HG02588 (cell line): ENCODE results near the gene ZYX.
A peak's percentile ranks its signal among the peaks of the same experiment; 100 is the strongest.
"Not testable (repeated sequence)": the region's sequence is repeated elsewhere in the genome, so short reads cannot be mapped to it uniquely, and the experiment has no call there.

Experiments used
- ATAC-seq: cut with Tn5 transposase; IDR thresholded peaks from one replicate; pipeline ENCODE4 v1.9.1; 2021; ENCODE audit warnings: mild to moderate bottlenecking, moderate library complexity; ENCODE audit not compliant: unreplicated experiment

ZYX gene

GRCh38 chr7:143416565-143417149 is 35.5 kb downstream of the ZYX start:
- ATAC-seq, result no peak

- no peak for ATAC-seq
These were observed 36.7 kb downstream of the ZYX start for GRCh38 chr7:143417734-143418383.

DNA sequence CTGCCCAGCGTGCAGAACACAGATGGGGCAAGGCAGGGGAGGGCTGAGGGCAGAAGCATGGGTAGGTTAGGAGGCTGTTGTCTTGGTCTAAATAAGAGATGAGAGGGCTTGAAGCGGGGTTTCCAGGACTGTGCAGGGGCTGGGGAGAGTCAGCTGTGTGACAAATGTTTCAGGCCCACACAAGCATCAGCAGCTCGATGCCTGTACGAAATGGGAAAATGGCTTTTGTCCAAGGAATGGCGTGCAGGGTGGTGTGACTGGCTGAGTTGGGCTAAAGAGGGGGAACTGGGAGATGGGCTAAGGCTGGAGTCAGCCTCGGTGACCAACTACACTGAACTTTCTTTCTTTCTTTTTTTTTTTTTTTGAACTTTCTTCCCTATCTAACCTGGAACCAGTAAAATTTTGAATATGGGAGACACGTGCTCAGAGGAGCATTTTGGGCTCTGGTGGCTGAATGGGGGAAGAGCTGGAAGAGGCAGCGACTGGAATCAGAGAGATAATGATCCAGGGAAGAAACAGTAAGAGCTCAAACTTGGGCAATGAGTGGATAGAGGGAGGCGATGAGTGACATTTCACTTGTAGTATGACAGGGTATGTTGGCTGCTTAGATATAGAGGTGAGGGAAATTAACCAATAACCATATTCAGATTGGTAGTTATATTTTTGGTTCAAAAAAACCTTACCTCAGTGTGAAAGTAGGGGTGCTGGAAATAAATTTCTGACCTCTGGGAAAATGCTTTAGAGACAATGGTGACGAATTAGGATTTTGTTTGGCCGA is 37.7 kb downstream of the ZYX start:
- no peak for ATAC-seq

DNA sequence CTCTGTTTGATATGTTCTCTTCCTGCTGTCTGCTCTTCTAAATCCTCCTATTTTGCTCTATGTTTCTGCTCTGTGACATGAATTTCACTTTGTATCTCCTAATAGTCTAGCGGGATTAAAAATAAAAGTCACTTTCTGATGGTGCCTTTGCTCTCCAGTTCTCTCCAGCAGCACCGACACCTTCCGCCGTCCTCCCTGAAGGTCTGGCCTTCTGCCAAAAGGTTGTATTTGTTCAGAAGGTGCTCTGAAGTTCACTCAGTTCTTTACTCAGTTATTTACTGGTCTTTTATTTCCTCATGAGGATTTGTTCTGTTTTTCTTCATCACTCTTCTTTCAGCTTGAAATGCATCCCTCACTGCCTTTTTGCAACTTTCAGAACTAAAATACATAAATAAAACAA is 38.7 kb downstream of the ZYX start:
- no peak for ATAC-seq

DNA sequence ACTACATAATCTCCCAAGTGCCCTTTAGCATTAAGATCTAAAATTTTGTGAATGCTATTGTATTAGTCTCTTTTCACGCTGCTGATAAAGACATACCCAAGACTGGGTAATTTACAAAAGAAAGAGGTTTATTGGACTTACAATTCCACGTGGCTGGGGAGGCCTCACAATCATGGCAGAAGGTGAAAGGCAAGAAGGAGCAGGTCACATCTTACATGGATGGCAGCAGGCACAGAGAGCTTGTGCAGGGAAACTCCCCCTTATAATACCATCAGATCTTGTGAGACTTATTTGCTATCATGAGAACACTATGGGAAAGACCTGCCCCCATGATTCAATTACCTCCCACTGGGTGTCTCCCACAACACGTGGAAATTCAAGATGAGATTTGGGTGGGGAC is 39.5 kb downstream of the ZYX start:
- ATAC-seq, result not testable (repeated sequence)

GRCh38 chr7:143422033-143422432 is 40.9 kb downstream of the ZYX start:
- no peak for ATAC-seq

- not testable (repeated sequence) for ATAC-seq
These were observed 43.3 kb downstream of the ZYX start for GRCh38 chr7:143424476-143424875.

DNA sequence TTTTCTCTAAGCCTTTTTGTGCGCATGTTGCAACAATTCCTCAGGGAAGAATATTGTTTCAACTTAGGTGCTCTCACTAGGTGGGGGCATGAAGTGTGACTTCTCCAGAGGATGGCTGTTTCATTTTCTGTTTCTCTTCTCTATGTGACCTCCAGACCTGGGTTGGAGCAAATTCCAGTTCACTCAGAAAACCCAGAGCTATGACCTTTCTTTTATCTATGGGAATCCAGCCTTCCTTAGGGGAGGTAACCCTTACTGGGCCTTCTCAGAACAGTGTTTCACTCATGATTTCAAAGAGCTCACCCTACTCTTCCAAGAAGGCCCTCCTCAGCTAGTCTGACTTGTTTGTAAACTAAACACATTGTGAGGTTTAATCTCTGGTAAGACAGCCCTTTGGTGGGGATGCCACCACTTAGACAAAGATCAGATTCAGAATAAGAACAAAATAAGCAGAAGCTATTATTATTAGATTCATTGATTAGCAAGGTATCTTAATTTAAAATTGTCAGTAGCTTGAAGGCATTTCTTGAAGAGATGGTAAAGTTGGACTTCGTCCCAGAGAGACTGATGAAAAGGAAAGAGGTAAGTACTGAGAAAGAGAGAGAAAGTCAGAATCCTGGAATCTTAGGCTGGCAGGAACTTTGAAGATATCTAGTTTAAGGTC is 45.5 kb downstream of the ZYX start:
- no peak for ATAC-seq

DNA sequence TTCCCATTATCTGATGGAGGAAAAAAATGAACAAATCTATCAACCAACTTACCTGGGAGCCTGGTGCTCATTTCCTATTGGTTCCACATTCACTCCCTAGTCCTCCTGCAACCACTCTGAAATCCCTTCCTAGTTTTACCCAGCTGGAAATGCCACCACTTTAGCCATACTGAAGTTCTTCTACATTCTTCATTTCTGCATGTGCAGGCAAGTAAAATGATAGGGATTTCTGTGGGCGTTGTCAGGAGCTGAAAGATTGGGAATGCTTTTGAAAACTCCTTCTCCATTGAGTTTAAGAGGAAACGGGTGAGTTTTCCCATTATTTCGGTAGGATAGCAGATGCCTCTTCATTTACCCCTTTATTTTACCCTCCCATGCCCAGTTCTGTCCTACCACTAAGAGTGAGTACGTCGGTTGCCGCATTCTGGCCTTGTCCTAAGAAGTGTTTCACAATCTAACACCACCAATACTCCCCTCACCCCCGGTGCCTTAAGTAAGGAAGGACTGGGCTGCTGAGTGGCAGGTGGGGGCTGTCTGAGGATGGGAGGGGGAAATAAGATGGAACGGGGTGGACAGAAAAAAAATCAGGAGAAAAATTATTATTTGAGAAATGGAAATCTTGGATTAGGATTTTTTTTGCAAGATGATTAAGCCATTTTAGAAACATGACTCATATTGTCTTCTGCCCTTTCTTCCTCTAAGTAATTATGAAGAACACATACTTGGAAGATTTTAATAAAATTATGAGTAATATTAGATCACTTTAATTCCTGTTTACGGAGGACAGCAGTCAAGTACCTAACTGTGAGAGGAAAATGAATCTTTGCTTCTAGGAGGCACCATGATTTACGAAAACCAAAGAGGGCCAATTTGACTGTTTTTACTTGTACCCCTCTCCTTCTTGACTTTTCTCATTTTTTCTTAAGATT is 48.9 kb downstream of the ZYX start:
- no peak for ATAC-seq

GRCh38 chr7:143431109-143431508 is 50.0 kb downstream of the ZYX start:
- ATAC-seq, result no peak

- no peak for ATAC-seq
These were observed 52.6 kb downstream of the ZYX start for GRCh38 chr7:143433759-143434158.

DNA sequence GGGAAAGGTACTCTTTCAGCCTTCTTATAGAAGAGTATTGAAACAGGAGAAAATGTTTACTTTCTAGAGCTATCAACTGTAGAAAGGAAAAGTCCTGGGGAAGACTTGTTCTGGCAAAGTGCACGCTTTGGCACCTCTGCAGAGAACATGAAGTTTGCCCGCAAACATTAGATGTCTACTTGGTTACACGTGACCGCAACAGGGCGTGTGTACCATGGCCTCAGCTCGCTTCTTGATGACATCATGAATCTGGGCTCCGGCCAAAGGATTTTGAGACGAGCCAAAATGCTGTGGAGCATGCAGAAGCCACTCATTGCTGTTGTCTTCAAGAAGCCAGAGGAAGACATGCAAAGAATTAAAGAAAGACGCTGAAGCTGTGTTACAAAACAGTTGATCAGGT is 53.5 kb downstream of the ZYX start:
- ATAC-seq, result no peak

GRCh38 chr7:143435266-143435665 is 54.1 kb downstream of the ZYX start:
- ATAC-seq, result no peak

DNA sequence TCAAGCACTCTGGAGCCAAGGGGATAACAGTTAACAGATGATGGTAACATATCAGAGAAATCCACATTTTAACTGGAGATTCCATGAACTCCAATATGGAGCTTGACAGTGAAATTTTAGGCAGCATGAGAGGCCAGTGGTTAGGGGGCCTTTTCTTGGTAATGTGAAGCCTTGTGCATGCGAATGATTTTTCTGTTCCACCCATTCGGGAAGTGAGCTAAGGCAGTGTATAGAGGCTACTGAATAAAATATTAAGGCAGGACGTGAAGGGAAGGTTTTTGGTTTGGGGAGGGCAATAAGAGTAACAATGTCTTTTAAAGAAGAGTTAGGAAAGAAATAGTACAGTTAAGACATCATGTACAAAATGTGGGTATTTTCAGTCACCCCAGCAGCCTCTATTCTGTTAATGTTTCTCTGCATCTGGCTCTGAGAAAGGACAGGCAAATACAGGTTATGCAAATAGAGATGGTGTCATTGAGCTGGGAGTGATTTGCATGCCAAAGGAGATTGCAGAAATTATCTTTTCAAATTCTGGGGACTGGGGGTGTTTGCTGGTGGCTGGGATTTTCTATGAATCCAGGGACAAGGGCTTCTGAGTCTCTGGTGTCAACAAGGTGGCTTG is 55.3 kb downstream of the ZYX start:
- ATAC-seq, result peak; percentile 85

GRCh38 chr7:143437578-143437977 is 56.4 kb downstream of the ZYX start:
- peak; percentile 39 for ATAC-seq

- no peak for ATAC-seq
These were observed 58.7 kb downstream of the ZYX start for GRCh38 chr7:143439866-143440265.
